HepG2 (cell line): ENCODE data around the gene ZNF181. TPM values are rescaled to one million over a fixed set of nuclear protein-coding genes. Genes with fewer than 3 reads are reported as not detected.
A peak's percentile ranks its signal among the peaks of the same experiment; 100 is the strongest.

Source experiments
- IKZF4 ChIP-seq: sonication (generic); formaldehyde crosslinking; IDR thresholded peaks from 2 replicates; pipeline ENCODE4 v1.5.1; 2020; ENCODE audit warnings: borderline replicate concordance, mild to moderate bottlenecking, low read depth, missing genetic modification reagents; ENCODE audit errors: not compliant biosample characterization
- NR3C1 ChIP-seq: sonication (generic); formaldehyde crosslinking; IDR thresholded peaks from 2 replicates; pipeline ENCODE4 v1.4.0; 2020; ENCODE audit warnings: missing genetic modification reagents
- POGK ChIP-seq: sonication (generic); formaldehyde crosslinking; conservative IDR thresholded peaks from 2 replicates; pipeline ENCODE4 v1.8.0; 2022; ENCODE audit warnings: mild to moderate bottlenecking, moderate library complexity, missing genetic modification reagents
- POLR2G ChIP-seq: fragments of 200-400 bp; formaldehyde crosslinking; IDR thresholded peaks from 2 replicates; pipeline ENCODE4 v1.6.1; 2018; ENCODE audit warnings: mild to moderate bottlenecking, low read depth, low read length, moderate library complexity
- PRDM15 ChIP-seq: sonication (generic); formaldehyde crosslinking; IDR thresholded peaks from 2 replicates; pipeline ENCODE4 v1.4.0; 2020; ENCODE audit warnings: missing genetic modification reagents
- SKIL ChIP-seq: sonication (generic); formaldehyde crosslinking; IDR thresholded peaks from 2 replicates; pipeline ENCODE4 v1.8.0; 2022; ENCODE audit warnings: missing genetic modification reagents, mild to moderate bottlenecking, moderate library complexity, borderline replicate concordance
- ZNF275 ChIP-seq: sonication (generic); formaldehyde crosslinking; IDR thresholded peaks from 2 replicates; pipeline ENCODE4 v1.8.0; 2022; ENCODE audit warnings: missing genetic modification reagents, mild to moderate bottlenecking, inconsistent platforms, borderline replicate concordance
- ZNF354B ChIP-seq: sonication (generic); formaldehyde crosslinking; IDR thresholded peaks from 2 replicates; pipeline ENCODE4 v1.8.0; 2022; ENCODE audit warnings: mild to moderate bottlenecking, missing genetic modification reagents
- ZSCAN22 ChIP-seq: sonication (generic); formaldehyde crosslinking; IDR thresholded peaks from 2 replicates; pipeline ENCODE4 v1.4.0; 2020; ENCODE audit warnings: mild to moderate bottlenecking, missing genetic modification reagents
- polyA plus RNA-seq, 8 experiments: library from polyadenylated mRNA; depleted of rRNA in 3 of 8; stranded (reverse) in 7 of 8; unstranded in 1 of 8; fragments of >200 nt; fragmentation: Illumina TruSeq in 4 of 8; extraction: Trizol in 4 of 8; gene quantifications; 2 replicates each; pipeline versions ENCODE4 v1.2.1 to v1.2.3, GENCODE V29; 2011 to 2016; ENCODE audit warnings: low read depth in 4 of 8, missing spikeins in 1 of 8, mixed read lengths in 1 of 8; ENCODE audit not compliant: insufficient read depth in 1 of 8
- total RNA-seq, 5 experiments: library from RNA; depleted of rRNA; stranded (reverse); fragments of >200 nt; fragmentation: Illumina TruSeq; extraction: Trizol; gene quantifications; 2 replicates each; pipeline ENCODE4 v1.2.3, GENCODE V29; 2016; ENCODE audit warnings: low read depth in 1 of 5
- TF ChIP-seq, protein P1 (sequence below): IDR thresholded peaks from 2 replicates; pipeline ENCODE4 v1.6.1; 2012; ENCODE audit warnings: low read depth, low read length, improper control_type of control experiment
- TF ChIP-seq, protein P2 (sequence below): sonication (generic); formaldehyde crosslinking; IDR thresholded peaks from 2 replicates; pipeline ENCODE4 v1.9.0; 2021; ENCODE audit warnings: missing genetic modification reagents, mild to moderate bottlenecking, borderline replicate concordance
- TF ChIP-seq, protein P3 (sequence below): sonication (generic); formaldehyde crosslinking; IDR thresholded peaks from 2 replicates; pipeline ENCODE4 v1.9.0; 2022; ENCODE audit warnings: missing genetic modification reagents, mild to moderate bottlenecking, borderline replicate concordance

The ZNF181 gene
- total and polyA plus RNA-seq, 2 of the 13 experiments (the other 11 are each of a cell fraction or from before 2014, with no cell fraction given): 10.6 to 15.5 TPM

DNA sequence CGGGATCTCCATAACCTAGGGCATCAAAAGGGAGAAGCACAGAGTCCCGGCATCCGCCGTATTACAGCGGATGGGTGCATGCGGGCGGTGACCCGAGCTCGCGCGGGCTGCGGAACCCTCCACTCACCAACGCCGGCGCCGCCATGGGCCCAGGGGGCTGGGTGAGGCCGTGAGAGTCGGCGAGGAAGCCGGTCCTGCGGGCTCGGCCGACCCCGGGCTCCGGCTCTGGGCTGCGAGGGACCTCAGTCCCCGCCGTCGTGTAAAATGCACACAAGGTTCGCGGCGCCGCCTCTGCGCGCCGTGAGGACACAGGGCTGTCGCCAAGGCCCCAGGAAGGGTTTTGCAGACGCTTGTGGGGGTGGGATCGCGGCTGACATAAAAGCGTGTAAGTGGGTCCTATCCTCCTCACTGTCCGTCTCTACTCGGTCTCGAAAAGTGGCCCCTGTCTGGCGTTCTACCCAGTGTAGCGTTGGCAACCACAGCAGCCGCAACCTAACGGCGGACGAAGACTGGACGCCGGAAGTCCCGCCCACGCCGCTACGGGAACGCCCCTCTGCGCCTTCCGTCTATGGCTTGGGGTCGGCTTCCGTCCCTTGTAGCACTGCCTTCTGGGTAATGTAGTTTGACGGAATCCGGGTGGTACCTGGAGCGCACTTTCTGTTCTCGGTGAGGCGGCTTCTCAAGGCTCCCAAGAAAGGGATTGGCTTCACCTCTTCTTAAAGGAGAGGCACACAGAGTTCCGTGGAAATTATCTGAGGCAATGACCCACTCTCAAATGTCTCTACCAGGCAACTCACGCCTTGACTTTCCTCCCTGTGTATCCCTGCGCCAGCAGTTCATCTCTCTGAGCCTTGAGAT lies 38.9 kb downstream of the ZNF181 start, which contains the start of gene ZNF599 (continued):
- TF ChIP-seq POGK (CRISPR knock-in tag) (peak; percentile 77), POLR2G (peak; percentile 85), ZNF354B (no peak), ZSCAN22 (CRISPR knock-in tag) (no peak), IKZF4 (CRISPR knock-in tag) (peak; percentile 87), SKIL (CRISPR knock-in tag) (no peak), NR3C1 (CRISPR knock-in tag) (no peak), ZNF275 (0 out of 2 replicates have a peak, but pooled peaks have one; percentile 53), PRDM15 (CRISPR knock-in tag) (no peak)
- TF ChIP-seq, protein P1, sequence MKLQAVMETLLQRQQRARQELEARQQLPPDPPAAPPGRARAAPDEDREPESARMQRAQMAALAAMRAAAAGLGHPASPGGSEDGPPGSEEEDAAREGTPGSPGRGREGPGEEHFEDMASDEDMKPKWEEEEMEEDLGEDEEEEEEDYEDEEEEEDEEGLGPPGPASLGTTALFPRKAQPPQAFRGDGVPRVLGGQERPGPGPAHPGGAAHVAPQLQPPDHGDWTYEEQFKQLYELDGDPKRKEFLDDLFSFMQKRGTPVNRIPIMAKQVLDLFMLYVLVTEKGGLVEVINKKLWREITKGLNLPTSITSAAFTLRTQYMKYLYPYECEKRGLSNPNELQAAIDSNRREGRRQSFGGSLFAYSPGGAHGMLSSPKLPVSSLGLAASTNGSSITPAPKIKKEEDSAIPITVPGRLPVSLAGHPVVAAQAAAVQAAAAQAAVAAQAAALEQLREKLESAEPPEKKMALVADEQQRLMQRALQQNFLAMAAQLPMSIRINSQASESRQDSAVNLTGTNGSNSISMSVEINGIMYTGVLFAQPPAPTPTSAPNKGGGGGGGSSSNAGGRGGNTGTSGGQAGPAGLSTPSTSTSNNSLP: no peak
- TF ChIP-seq, protein P2, sequence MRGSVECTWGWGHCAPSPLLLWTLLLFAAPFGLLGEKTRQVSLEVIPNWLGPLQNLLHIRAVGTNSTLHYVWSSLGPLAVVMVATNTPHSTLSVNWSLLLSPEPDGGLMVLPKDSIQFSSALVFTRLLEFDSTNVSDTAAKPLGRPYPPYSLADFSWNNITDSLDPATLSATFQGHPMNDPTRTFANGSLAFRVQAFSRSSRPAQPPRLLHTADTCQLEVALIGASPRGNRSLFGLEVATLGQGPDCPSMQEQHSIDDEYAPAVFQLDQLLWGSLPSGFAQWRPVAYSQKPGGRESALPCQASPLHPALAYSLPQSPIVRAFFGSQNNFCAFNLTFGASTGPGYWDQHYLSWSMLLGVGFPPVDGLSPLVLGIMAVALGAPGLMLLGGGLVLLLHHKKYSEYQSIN (CRISPR knock-in tag): no peak
- TF ChIP-seq, protein P3, sequence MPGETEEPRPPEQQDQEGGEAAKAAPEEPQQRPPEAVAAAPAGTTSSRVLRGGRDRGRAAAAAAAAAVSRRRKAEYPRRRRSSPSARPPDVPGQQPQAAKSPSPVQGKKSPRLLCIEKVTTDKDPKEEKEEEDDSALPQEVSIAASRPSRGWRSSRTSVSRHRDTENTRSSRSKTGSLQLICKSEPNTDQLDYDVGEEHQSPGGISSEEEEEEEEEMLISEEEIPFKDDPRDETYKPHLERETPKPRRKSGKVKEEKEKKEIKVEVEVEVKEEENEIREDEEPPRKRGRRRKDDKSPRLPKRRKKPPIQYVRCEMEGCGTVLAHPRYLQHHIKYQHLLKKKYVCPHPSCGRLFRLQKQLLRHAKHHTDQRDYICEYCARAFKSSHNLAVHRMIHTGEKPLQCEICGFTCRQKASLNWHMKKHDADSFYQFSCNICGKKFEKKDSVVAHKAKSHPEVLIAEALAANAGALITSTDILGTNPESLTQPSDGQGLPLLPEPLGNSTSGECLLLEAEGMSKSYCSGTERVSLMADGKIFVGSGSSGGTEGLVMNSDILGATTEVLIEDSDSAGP (CRISPR knock-in tag): peak; percentile 43; the same call in 1 of the 2 replicates
